ENCODE data around the gene GIMAP8. TPM values are rescaled to one million over a fixed set of nuclear protein-coding genes. Genes with fewer than 3 reads are reported as not detected.
"Not testable (repeated sequence)": the region's sequence is repeated elsewhere in the genome, so short reads cannot be mapped to it uniquely, and the experiment has no call there.

GIMAP8 gene
- total RNA-seq, 1 donor from 2014 or later = not detected

DNA sequence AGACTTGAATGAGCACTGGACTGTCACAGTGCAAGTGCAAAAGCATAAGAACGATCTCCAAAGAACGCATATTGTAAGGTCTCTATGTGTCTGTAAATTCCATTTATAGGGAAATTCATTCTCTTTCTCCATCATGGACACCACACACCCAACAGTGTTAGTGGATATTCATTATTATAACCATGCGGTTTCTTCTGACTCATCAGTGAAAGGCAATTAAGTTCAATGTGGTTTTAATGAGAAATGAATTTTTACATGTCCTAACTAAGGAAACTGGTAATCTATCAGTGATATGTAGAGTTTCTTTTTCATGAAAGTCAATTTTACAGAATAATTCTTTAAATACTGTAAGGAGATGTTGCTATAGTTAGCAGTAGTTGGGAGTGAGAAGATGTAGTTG, 25.9 kb downstream of the GIMAP8 start:
- Mint-ChIP-seq H3K36me3 (ENCODE audit: insufficient read depth) (no peaks in the 10 kb centered on the region), H3K9me3 (ENCODE audit: low read depth) (no peaks in the 10 kb centered on the region), H3K27me3 (peaks cover 7% of the 10 kb centered on the region), H3K4me3 (ENCODE audit: low read depth) (no peak overlapping the region), H3K4me1 (ENCODE audit: low read depth) (no peaks in the 10 kb centered on the region), H3K27ac (no peak overlapping the region)
- DNase-seq (ENCODE audit: low spot score, unreplicated experiment) = no peak
- TF ChIP-seq, protein P1, sequence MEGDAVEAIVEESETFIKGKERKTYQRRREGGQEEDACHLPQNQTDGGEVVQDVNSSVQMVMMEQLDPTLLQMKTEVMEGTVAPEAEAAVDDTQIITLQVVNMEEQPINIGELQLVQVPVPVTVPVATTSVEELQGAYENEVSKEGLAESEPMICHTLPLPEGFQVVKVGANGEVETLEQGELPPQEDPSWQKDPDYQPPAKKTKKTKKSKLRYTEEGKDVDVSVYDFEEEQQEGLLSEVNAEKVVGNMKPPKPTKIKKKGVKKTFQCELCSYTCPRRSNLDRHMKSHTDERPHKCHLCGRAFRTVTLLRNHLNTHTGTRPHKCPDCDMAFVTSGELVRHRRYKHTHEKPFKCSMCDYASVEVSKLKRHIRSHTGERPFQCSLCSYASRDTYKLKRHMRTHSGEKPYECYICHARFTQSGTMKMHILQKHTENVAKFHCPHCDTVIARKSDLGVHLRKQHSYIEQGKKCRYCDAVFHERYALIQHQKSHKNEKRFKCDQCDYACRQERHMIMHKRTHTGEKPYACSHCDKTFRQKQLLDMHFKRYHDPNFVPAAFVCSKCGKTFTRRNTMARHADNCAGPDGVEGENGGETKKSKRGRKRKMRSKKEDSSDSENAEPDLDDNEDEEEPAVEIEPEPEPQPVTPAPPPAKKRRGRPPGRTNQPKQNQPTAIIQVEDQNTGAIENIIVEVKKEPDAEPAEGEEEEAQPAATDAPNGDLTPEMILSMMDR (IDR thresholded peaks at IDR 0.05; ENCODE audit: unreplicated experiment) = no peak

DNA sequence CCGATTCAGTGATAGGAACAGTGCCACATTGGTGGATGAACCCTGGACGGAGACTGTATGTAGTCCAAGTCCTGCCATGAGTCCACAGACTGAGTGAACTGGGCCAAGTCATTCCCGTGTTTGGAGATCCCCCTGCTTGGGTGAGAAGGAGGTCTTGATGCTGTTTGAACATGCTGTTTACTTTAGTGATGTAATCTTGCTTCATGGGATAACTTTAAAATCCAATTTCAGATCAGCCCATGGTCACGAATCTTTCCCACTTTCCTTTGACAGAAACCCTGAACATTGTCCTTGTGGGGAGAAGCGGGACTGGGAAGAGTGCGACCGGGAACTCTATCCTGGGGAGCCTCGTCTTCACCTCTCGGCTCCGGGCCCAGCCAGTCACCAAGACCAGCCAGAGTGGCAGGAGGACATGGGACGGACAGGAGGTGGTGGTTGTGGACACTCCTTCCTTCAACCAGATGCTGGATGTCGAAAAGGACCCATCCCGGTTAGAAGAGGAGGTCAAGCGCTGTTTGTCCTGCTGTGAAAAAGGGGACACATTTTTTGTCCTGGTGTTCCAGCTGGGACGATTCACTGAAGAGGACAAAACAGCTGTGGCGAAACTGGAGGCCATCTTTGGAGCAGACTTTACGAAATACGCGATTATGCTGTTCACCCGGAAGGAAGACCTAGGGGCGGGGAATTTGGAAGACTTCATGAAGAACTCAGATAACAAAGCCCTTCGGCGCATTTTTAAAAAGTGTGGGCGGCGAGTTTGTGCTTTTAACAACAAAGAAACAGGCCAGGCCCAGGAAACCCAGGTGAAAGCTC, 26.6 kb downstream of the GIMAP8 start:
- H3K9me3 Mint-ChIP-seq (ENCODE audit: low read depth) = no peaks in the 10 kb centered on the region
- TF ChIP-seq, protein P1 (IDR thresholded peaks at IDR 0.05; ENCODE audit: unreplicated experiment) = no peak
- H3K4me1 Mint-ChIP-seq (ENCODE audit: low read depth) = no peaks in the 10 kb centered on the region
- H3K27me3 Mint-ChIP-seq = peaks cover 7% of the 10 kb centered on the region
- no peaks in the 10 kb centered on the region for H3K36me3 Mint-ChIP-seq (ENCODE audit: insufficient read depth)
- DNase-seq (ENCODE audit: low spot score, unreplicated experiment) = no peak
- H3K4me3 Mint-ChIP-seq (ENCODE audit: low read depth) = no peak overlapping the region
- no peak overlapping the region for H3K27ac Mint-ChIP-seq

DNA sequence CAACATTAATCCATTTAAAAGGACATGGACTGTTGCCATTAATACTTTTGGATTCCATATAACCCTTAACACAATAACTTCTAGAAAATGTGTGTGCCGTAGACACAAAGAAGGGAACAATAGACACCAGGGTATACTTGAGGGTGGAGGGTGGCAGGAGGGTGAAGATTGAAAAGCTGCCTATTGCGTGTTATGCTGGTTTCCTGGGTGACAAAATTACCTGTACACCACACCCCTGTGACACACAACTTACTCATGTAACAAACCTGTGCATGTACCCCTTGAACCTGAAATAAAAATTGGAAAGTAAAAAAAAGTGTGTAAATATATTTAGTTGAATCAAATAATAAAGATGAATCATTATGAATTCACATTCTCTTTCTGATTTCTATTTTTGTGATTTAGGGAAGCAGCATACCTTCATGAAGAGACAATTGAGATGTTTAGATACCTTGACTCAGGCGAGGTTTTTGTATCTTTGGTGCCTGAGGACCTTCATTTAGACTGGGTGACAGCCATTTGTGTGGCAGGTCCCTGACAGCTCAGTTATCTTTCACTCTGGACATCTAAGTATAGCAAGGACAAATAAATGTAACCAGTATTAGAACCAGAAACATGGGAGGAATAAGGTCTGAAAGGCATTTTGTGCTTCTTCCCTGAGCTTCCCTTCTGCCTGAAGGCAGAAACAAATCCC, 28.7 kb downstream of the GIMAP8 start:
- H3K27me3 Mint-ChIP-seq = peaks cover 7% of the 10 kb centered on the region
- no peaks in the 10 kb centered on the region for H3K36me3 Mint-ChIP-seq (ENCODE audit: insufficient read depth)
- TF ChIP-seq, protein P1 (IDR thresholded peaks at IDR 0.05; ENCODE audit: unreplicated experiment) = no peak
- H3K4me3 Mint-ChIP-seq (ENCODE audit: low read depth) = no peak overlapping the region
- no peak overlapping the region for H3K27ac Mint-ChIP-seq
- H3K4me1 Mint-ChIP-seq (ENCODE audit: low read depth) = no peaks in the 10 kb centered on the region
- no peak for DNase-seq (ENCODE audit: low spot score, unreplicated experiment)
- no peaks in the 10 kb centered on the region for H3K9me3 Mint-ChIP-seq (ENCODE audit: low read depth)

DNA sequence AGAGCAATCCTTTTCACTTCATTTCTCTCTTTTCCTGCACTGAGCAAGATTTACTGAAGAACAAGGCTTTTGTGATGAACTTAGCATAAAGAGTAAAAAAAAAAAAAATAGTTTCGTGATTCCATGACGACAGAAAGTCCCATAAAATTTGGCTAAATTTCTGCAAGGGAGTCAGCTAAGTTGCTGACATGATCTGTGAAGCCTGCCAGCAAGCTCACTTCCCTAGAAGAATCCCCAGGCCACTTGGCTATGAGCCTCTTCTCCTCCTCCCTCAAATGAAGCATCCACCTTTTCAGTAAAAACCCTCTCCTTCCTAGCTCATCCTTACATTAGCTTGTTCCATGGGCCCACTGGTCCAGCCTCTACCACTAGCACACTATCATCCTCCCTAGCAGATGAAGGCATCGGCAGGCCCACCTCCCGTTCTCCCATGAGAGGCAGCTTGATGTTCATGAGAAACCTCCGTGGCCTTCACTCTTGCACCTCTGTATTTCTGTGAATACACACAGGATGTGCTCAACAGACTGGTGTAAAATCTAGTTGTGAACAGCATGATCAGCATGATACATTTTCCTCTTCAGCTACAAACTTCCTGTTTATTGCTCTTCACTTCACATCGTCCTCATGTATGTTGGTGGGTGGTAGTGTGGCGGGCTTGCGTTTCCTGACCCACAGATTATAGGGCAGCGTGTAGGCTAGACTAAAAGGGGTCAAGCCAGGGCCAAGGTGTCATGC, 30.9 kb downstream of the GIMAP8 start:
- H3K27me3 Mint-ChIP-seq = peaks cover 7% of the 10 kb centered on the region
- no peak for DNase-seq (ENCODE audit: low spot score, unreplicated experiment)
- H3K36me3 Mint-ChIP-seq (ENCODE audit: insufficient read depth) = no peaks in the 10 kb centered on the region
- TF ChIP-seq, protein P1 (IDR thresholded peaks at IDR 0.05; ENCODE audit: unreplicated experiment) = no peak
- H3K4me3 Mint-ChIP-seq (ENCODE audit: low read depth) = no peak overlapping the region
- H3K9me3 Mint-ChIP-seq (ENCODE audit: low read depth) = no peaks in the 10 kb centered on the region
- no peak overlapping the region for H3K27ac Mint-ChIP-seq
- H3K4me1 Mint-ChIP-seq (ENCODE audit: low read depth) = no peaks in the 10 kb centered on the region

DNA sequence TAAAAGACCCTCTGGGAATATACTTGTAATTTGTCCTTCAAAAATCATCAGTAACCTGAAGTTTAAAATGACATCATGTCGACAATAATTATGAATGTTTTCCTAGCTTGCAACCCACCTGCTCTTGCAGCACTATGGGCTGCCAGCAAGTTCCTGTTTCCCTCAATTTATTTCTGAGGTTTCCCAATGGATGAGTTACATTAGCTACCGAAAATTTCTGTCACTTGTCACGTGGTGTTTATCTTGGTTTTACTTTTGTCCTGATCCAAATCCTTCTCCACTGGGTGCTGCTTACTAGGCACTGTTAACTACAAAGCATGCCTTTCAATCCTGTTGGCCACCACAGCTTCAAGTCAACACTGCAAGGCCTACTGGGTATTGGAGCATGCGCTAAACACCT, 31.5 kb downstream of the GIMAP8 start:
- TF ChIP-seq, protein P1 (IDR thresholded peaks at IDR 0.05; ENCODE audit: unreplicated experiment) = no peak
- no peaks in the 10 kb centered on the region for H3K36me3 Mint-ChIP-seq (ENCODE audit: insufficient read depth)
- peaks cover 9% of the 10 kb centered on the region for H3K27me3 Mint-ChIP-seq
- no peak for DNase-seq (ENCODE audit: low spot score, unreplicated experiment)
- H3K9me3 Mint-ChIP-seq (ENCODE audit: low read depth) = no peaks in the 10 kb centered on the region
- no peak overlapping the region for H3K4me3 Mint-ChIP-seq (ENCODE audit: low read depth)
- H3K27ac Mint-ChIP-seq = no peak overlapping the region
- no peaks in the 10 kb centered on the region for H3K4me1 Mint-ChIP-seq (ENCODE audit: low read depth)

DNA sequence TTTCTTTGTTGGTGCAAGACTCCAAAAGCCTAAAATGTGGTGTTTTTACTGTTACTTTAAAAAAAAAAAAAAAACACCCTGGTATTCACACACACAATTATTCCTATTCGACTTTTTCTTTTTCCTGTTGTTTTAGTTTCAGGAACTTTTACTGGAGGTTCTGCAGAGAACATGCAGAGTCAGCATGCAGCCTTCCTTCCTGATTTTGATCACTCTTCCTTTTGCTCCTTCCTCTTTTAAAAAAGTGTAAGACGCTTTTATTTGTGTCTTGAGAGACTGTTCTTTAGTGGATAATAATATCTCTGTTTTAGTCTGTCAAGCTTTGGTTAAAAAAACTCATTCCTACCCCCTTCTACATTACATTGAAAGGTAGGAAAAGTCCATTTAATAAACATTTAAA, 33.1 kb downstream of the GIMAP8 start:
- not testable (repeated sequence) for H3K4me3 Mint-ChIP-seq (ENCODE audit: low read depth); H3K36me3 Mint-ChIP-seq (ENCODE audit: insufficient read depth); H3K27me3 Mint-ChIP-seq; H3K27ac Mint-ChIP-seq; DNase-seq (ENCODE audit: low spot score, unreplicated experiment); H3K9me3 Mint-ChIP-seq (ENCODE audit: low read depth); H3K4me1 Mint-ChIP-seq (ENCODE audit: low read depth)

DNA sequence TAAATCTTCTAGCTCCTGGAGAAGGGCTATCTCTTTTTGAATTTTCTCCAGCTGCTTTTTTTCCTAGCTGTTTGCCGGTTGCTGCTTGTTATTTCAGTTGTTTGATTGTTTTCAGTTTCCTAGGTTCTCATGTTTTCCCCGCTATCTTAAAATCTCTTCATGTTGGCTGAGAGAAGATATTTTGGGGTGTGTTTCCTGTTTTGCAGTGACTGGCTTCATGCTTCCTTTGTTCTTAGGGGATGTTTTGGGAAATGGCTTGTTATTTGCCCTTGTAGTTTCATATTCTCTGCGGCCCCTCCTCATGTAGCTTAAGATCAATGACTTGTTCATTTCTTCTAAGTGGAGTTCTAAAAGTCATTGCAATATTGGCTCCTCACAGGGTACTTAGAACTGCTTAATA, 33.6 kb downstream of the GIMAP8 start:
- not testable (repeated sequence) for H3K27me3 Mint-ChIP-seq; DNase-seq (ENCODE audit: low spot score, unreplicated experiment); H3K36me3 Mint-ChIP-seq (ENCODE audit: insufficient read depth); H3K4me1 Mint-ChIP-seq (ENCODE audit: low read depth); H3K9me3 Mint-ChIP-seq (ENCODE audit: low read depth); H3K4me3 Mint-ChIP-seq (ENCODE audit: low read depth); H3K27ac Mint-ChIP-seq

Data from progenitor cell of endocrine pancreas (in vitro differentiated cells).